ENCODE measurements around the gene NGF.

- TF ChIP-seq CTCF (IDR thresholded peaks at IDR 0.05) (no peak), POLR2A (IDR thresholded peaks at IDR 0.05) (no peak)
These were observed 38.8 kb downstream of the NGF start for GRCh38 chr1:115299266-115299665.

Data from lower leg skin (tissue), 3 donors.